Fibroblast of villous mesenchyme (primary cell): ENCODE measurements around the gene TRABD2B. TPM values are rescaled to one million over a fixed set of nuclear protein-coding genes. Genes with fewer than 3 reads are reported as not detected.

ENCODE experiments used
- DNase-seq: peaks from one replicate; pipeline ENCODE4 v3.0.0-alpha.2; 2010; ENCODE audit warnings: low read depth
- H3K4me3 ChIP-seq: 2 replicates; pipeline ENCODE4 v1.5.1; 2011; ENCODE audit warnings: low read depth, mild to moderate bottlenecking, low read length
- total RNA-seq: library from RNA; depleted of rRNA; stranded (reverse); fragments of >200 nt; gene quantifications from 2 replicates; pipeline ENCODE4 v1.2.3, GENCODE V29; 2012
- TF ChIP-seq, protein P1 (sequence below): IDR thresholded peaks from 2 replicates; pipeline ENCODE4 v1.5.1; 2012; ENCODE audit warnings: low read depth, mild to moderate bottlenecking, low read length; ENCODE audit not compliant: insufficient read depth

Gene TRABD2B
- total RNA-seq, 1 donor = not detected

DNA sequence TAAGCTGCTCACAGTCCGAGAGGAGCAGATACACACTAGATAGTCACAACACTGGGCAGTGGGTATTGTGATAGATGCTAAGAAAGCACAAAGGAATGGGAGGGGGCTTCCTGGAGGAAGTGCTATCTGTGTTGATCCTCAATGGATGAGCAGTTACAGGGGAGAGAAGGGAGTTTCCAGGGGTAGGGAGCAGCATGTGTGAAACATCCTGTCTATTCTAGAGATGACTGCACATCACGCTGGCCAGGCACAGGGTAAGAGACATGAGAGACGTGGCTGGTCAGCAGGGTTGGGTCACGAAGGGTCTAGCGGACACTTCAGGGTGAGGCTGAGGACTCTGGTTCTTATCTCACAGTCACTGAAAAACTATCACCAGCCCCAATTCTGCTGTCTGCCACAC, 235.2 kb downstream of the TRABD2B start:
- TF ChIP-seq, protein P1, sequence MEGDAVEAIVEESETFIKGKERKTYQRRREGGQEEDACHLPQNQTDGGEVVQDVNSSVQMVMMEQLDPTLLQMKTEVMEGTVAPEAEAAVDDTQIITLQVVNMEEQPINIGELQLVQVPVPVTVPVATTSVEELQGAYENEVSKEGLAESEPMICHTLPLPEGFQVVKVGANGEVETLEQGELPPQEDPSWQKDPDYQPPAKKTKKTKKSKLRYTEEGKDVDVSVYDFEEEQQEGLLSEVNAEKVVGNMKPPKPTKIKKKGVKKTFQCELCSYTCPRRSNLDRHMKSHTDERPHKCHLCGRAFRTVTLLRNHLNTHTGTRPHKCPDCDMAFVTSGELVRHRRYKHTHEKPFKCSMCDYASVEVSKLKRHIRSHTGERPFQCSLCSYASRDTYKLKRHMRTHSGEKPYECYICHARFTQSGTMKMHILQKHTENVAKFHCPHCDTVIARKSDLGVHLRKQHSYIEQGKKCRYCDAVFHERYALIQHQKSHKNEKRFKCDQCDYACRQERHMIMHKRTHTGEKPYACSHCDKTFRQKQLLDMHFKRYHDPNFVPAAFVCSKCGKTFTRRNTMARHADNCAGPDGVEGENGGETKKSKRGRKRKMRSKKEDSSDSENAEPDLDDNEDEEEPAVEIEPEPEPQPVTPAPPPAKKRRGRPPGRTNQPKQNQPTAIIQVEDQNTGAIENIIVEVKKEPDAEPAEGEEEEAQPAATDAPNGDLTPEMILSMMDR = no peak
- no peak overlapping the region for H3K4me3 ChIP-seq
- DNase-seq = no peak

DNA sequence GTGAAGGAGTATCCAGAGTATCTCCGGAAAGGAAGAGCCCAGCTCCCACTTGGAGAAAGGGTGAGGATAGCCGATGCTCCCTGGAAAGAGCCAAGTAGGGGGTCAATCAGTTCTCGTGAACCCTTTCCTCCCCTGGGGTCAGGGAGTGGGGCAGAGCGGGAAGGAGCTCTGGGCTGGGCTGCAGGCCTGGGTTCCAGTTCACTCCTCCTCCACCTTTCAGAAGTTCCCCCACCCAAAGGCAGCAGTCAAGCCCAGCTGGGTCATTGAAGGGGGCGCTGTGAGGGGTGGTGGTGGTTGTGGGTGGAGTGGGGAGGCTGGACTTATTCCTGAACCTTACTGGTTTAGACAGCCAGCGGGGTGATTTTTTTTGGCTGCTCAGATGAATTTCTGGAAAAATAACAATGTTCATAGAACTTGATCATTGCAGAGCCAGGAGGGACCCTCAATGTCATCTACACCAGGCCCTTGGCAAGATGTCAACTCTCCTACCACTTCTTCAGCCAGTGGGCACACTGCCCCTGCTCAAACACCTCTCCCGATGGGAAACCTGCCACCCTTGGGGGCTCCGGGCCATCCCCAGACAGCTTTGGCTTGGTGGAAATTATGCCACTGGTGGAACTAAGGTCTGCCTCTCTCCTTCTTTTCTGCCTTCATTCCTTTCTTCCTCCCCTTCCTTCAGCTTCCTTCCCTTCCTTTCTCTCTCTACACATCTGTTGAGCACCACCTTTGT, 235.8 kb downstream of the TRABD2B start:
- no peak overlapping the region for H3K4me3 ChIP-seq
- no peak for DNase-seq
- TF ChIP-seq, protein P1 = no peak

DNA sequence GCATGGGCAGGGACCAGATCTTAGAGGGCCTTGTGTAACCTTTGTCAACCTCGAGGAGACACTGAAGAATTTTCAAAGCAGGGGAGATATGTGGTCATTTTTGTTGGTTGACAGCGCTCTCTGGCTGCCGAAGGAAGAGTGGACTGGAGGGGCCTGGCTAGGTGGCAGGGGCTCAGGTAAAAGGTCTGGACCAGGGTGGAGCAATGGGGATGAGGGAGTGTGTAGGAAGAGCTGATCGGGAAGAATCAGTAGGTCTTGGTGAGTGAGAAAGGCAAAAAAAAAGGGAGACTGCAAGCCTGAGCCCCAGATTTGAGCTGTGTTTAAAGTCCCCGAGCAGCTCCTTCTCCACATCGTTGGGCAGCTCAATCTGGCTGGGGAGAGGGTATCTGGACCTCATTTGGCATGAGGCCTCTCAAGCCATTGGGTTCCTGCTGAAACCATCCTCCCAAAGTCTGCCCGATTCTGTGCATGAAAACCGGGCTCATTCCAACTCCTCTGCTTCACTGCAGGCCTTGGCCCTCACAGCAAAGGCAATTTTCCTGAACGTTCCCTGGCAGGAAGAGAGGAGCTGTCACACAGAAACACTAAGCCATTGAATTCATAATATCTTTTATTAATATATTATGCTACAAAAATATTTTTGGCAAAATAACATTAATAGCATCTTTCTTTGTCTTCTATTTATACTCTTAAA, 237.1 kb downstream of the TRABD2B start:
- no peak for DNase-seq
- no peak overlapping the region for H3K4me3 ChIP-seq
- TF ChIP-seq, protein P1 = no peak

DNA sequence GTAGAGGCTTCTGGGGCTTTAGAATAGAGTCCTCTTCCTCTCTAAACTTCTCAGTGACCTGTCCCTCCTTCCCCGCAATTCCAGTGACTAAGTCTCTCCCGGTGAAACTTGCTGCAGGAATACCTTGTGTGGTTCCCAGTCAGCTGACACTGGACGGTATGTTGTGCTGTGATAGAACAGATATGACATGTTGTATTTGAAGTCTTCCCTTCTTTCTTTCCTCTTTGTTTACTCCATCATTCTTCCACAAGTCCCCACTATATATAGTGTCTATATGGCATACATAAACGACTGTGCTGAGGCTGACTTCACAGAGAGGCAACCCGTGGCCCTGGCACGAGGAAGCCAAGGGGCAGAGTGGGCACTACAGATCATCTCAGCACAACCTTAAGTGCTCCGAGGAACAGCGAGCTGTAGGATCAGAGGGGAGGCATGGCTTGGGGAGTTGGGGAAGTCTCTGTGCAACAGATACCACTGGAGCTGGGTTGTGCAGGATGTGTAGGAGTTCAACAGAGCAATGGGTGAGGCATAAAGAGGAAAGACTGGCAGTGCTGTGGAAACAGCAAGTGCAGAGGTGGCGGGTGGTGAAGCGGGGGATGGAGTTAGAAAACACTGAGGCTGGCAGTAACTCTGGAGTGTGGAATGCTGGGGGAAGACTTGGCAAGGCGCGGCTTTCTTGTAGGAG, 237.8 kb downstream of the TRABD2B start:
- no peak for DNase-seq
- TF ChIP-seq, protein P1 = no peak
- no peak overlapping the region for H3K4me3 ChIP-seq

DNA sequence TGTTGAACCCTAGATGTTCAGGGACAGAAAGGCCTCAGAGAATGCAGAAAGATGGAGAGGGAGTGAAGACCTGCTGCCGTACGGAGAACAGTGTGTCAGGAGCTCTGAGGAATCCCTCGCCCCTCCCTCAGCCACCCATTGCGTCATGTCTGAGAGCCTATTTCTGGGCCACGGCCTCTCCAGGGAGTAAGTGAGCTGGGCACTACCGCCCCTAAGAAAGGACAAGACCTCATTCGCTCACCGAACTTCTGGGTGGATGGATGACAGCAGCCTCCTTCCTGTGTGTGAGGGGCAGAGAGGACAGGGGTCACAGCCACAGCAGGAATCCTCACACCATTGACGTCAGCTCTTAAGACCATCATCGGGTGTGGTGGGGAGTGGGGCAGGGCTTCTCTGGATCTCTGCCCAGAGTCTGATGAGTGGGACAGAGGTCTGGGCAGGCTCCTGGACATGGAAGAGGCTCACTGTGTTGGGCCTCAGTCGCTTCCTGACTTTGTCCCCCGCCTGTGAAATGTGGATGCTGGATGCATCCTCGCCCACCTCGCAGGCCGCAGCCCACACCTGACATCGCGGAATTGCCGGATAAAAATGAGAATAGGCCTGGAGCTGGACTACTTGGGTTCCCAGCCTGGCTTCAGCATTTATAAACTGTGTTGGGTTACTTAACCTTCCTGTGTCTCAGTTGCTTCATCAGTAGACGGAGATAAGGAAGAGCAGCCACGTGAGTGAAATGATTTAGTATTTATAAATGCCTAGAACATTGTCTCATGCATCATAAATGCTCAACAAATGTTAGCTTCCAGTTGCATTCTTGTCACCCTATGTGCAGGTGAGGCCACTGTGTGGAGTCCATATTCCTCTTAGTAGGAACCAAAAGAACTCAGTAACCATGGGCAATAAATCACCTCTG, 238.6 kb downstream of the TRABD2B start:
- TF ChIP-seq, protein P1 = no peak
- peak; percentile 75 for DNase-seq
- no peak overlapping the region for H3K4me3 ChIP-seq
